Hair follicle dermal papilla cell (primary cell): ENCODE results near the gene RCCD1. TPM values are rescaled to one million over a fixed set of nuclear protein-coding genes. Genes with fewer than 3 reads are reported as not detected.

ENCODE experiments used
- small RNA-seq: library from RNA; depleted of rRNA; stranded (forward); fragments of <200 nt; gene quantifications from one replicate; pipeline ENCODE3, GENCODE V24; 2012
- total RNA-seq: library from RNA; depleted of rRNA; stranded (reverse); fragments of >200 nt; gene quantifications from 2 replicates; pipeline ENCODE4 v1.2.3, GENCODE V29; 2012

Gene RCCD1
- 10.9 and 13.0 TPM in 2 replicates for total RNA-seq

GRCh38 chr15:90954712-90955623 is at the start of gene RCCD1:
Gene RCCD1 (plus strand): TSS chr15:90954884. CDS start chr15:90956735, 1,851 bp downstream.

GRCh38 chr15:90931828-90932659 is 22.6 kb upstream of the RCCD1 start, which contains the start of gene HDDC3:
Gene HDDC3 (minus strand): TSS chr15:90932549. CDS start chr15:90932540, 9 bp downstream.

GRCh38 chr15:90934949-90935751 is 19.5 kb upstream of the RCCD1 start, which contains the start of gene UNC45A:
Gene UNC45A (plus strand): TSS chr15:90935285. CDS start chr15:90935325, 40 bp downstream.

GRCh38 chr15:90994417-90995311 is 40.0 kb downstream of the RCCD1 start, which contains the start of gene PRC1:
Gene PRC1 (minus strand): TSS chr15:90994535. CDS start chr15:90994417, 118 bp downstream.

Small RNAs within 50 kb of the gene (small RNA-seq; reads per million reads assigned to genes)
- not detected for gene RF00019

Other genes with a start within 250 kb of the RCCD1 start
- 0.49 and 0.61 TPM in 2 replicates for gene BLM, start 237.5 kb upstream of the RCCD1 start, total RNA-seq
- gene FURIN, start 86.3 kb upstream of the RCCD1 start, total RNA-seq = 46.3 and 48.4 TPM in 2 replicates
- 11.7 and 16.0 TPM in 2 replicates for gene FES, start 70.4 kb upstream of the RCCD1 start, total RNA-seq
- 12.5 and 23.0 TPM in 2 replicates for gene MAN2A2, start 51.6 kb upstream of the RCCD1 start, total RNA-seq
- gene HDDC3, start 22.3 kb upstream of the RCCD1 start, total RNA-seq = 11.0 and 14.3 TPM in 2 replicates
- 78.1 and 79.5 TPM in 2 replicates for gene UNC45A, start 19.6 kb upstream of the RCCD1 start, total RNA-seq
- 19.3 and 21.1 TPM in 2 replicates for gene PRC1, start 39.7 kb downstream of the RCCD1 start, total RNA-seq
- gene VPS33B, start 67.7 kb downstream of the RCCD1 start, total RNA-seq = 11.7 and 11.8 TPM in 2 replicates
- gene SV2B, start 145.4 kb downstream of the RCCD1 start, total RNA-seq = not detected in 2 replicates